NCI-H2029 treated with DMSO at 0.1 percent for 48 hours (cell line): ENCODE measurements around the gene BMS1.
"Not testable (repeated sequence)": the region's sequence is repeated elsewhere in the genome, so short reads cannot be mapped to it uniquely, and the experiment has no call there.

Experiments used
- DNase-seq: peaks from one replicate; lab custom pipeline; 2025; lab: John Stamatoyannopoulos, UW

BMS1 gene

GRCh38 chr10:42782446-42783180 is at the start of gene BMS1:
Gene BMS1, plus strand, starts transcription at chr10:42782795. Its CDS starts 1,600 bp downstream, at chr10:42784395.
- peak; percentile 64 for DNase-seq

- no peak for DNase-seq
Measured at GRCh38 chr10:42734536-42734935, 48.1 kb upstream of the BMS1 start.

- DNase-seq: no peak
Measured at GRCh38 chr10:42738679-42739078, 43.9 kb upstream of the BMS1 start.

- not testable (repeated sequence) for DNase-seq
Measured at GRCh38 chr10:42741536-42741935, 41.1 kb upstream of the BMS1 start.

GRCh38 chr10:42743697-42744096 is 38.9 kb upstream of the BMS1 start:
- DNase-seq: no peak

GRCh38 chr10:42744134-42744701 is 38.4 kb upstream of the BMS1 start:
- no peak for DNase-seq

GRCh38 chr10:42753126-42753506 is 29.5 kb upstream of the BMS1 start:
- no peak for DNase-seq

- DNase-seq: no peak
Measured at GRCh38 chr10:42753507-42754154, 29.0 kb upstream of the BMS1 start.

GRCh38 chr10:42754155-42755027 is 28.2 kb upstream of the BMS1 start:
- no peak for DNase-seq

GRCh38 chr10:42755028-42755451 is 27.6 kb upstream of the BMS1 start:
- no peak for DNase-seq

- DNase-seq: no peak
Measured at GRCh38 chr10:42755556-42756093, 27.0 kb upstream of the BMS1 start.

- no peak for DNase-seq
Measured at GRCh38 chr10:42767906-42768305, 14.7 kb upstream of the BMS1 start.

- DNase-seq: no peak
Measured at GRCh38 chr10:42768581-42769152, 13.9 kb upstream of the BMS1 start.

GRCh38 chr10:42769173-42769572 is 13.4 kb upstream of the BMS1 start:
- no peak for DNase-seq

GRCh38 chr10:42769673-42770072 is 12.9 kb upstream of the BMS1 start:
- DNase-seq: peak; percentile 7

- no peak for DNase-seq
Measured at GRCh38 chr10:42776681-42777080, 5.9 kb upstream of the BMS1 start.

GRCh38 chr10:42780456-42780855 is 2.1 kb upstream of the BMS1 start:
- DNase-seq: no peak

GRCh38 chr10:42781893-42782445 is 626 bp upstream of the BMS1 start:
- no peak for DNase-seq

- DNase-seq: peak; percentile 31
Measured at GRCh38 chr10:42783181-42783549, 570 bp downstream of the BMS1 start.

- DNase-seq: no peak
Measured at GRCh38 chr10:42785759-42786158, 3.2 kb downstream of the BMS1 start.

GRCh38 chr10:42790835-42791234 is 8.2 kb downstream of the BMS1 start:
- DNase-seq: no peak
